ENCODE measurements around the gene ABO.
"Not testable (repeated sequence)": the region's sequence is repeated elsewhere in the genome, so short reads cannot be mapped to it uniquely, and the experiment has no call there.

ABO gene

GRCh38 chr9:133205996-133206931 lies 68.7 kb downstream of the ABO start:
- Mint-ChIP-seq H3K27me3 (ENCODE audit: low read depth, poor library complexity) (peaks cover 50% of the 10 kb centered on the region), H3K27ac (no peak overlapping the region), H3K9me3 (no peaks in the 10 kb centered on the region), H3K4me3 (no peak overlapping the region), H3K36me3 (ENCODE audit: low read depth) (no peaks in the 10 kb centered on the region), H3K4me1 (no peaks in the 10 kb centered on the region)
- TF ChIP-seq CTCF (IDR thresholded peaks at IDR 0.05): no peak
- DNase-seq: no peak

DNA sequence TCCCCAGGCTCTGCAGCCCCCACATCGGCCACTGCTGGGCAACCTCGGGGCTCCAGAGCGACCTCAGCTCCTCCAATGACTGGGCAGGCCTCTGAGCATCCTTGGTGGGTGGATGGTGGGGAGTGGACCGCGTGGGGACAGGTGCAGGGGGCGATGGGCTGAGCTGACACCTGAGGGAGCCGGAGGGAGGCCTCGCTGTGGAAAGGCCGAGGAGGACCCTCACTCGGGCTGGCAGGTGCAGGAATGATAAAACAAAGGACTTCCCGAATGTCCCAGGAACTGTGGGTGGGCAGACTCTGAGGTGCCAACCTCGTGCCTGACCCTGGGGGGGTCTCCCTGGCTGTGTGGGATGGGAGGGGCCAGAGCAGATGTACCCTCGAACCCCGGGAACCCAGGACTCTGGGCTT lies 69.5 kb downstream of the ABO start:
- H3K27ac Mint-ChIP-seq; H3K4me3 Mint-ChIP-seq; H3K4me1 Mint-ChIP-seq; H3K36me3 Mint-ChIP-seq (ENCODE audit: low read depth); DNase-seq; H3K9me3 Mint-ChIP-seq: not testable (repeated sequence)
- peaks cover 50% of the 10 kb centered on the region for H3K27me3 Mint-ChIP-seq (ENCODE audit: low read depth, poor library complexity)

Data from nephron progenitor cell (in vitro differentiated cells).